ENCODE data around the gene SSBP4. TPM values are rescaled to one million over a fixed set of nuclear protein-coding genes. Genes with fewer than 3 reads are reported as not detected.
A peak's percentile ranks its signal among the peaks of the same experiment; 100 is the strongest.

The SSBP4 gene
- total RNA-seq, 2 donors from 2014 or later = 31.7 to 102 TPM

DNA sequence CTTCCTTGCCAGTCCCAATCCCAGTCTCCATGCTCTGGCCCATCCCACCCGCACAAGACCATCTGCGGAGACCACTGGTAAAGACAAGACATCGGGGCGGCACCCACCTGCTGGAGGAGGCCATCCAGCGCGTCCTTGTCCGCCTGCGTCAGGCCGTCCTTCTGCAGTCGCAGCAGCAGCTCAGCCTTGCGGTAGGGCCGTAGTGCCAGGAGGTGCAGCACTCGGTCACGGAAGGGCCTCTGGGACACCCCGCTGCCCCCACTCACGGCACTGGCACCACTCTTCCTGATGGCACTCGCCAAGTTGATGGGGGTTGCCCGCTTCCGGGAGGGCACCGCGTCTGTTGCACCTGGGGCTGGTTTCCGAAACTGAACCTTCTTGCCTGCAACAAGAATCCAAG, 42.3 kb downstream of the SSBP4 start:
- no peak for DNase-seq (ENCODE audit: low spot score in 2 of 2)
- H3K9me3 Mint-ChIP-seq = no peaks in the 10 kb centered on the region
- ATAC-seq = peak in 1 of 2 donors; percentile 2
- H3K36me3 Mint-ChIP-seq = peaks cover 0 to 6% of the 10 kb centered on the region in 2 donors
- peak overlapping the region in 1 of 2 donors; percentile 89 for H3K27ac Mint-ChIP-seq

DNA sequence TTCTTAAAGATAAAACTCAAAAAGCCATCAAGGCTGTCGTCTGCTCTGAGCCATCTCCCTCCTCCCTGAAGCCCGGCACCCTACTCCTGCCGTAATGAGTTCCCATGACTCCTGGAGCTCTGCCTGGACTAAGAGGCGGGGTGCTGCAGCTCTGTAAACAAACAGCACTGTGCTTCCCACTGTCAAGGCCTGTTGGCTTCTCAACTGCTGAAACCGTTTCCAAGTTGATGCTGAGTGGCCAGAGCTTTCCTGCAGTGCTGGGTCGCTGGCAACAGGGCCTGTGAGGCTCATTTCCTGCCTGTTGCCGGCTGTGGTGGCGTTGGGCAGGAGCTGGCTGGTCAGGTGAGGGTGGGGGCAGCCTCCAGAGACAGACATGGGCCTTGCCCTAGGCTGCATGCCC, 45.4 kb downstream of the SSBP4 start:
- H3K36me3 Mint-ChIP-seq = peaks cover 0 to 6% of the 10 kb centered on the region in 2 donors
- DNase-seq (ENCODE audit: low spot score in 2 of 2) = no peak
- no peaks in the 10 kb centered on the region for H3K9me3 Mint-ChIP-seq
- H3K27ac Mint-ChIP-seq = peak overlapping the region in 1 of 2 donors; percentile 36
- ATAC-seq = no peak

DNA sequence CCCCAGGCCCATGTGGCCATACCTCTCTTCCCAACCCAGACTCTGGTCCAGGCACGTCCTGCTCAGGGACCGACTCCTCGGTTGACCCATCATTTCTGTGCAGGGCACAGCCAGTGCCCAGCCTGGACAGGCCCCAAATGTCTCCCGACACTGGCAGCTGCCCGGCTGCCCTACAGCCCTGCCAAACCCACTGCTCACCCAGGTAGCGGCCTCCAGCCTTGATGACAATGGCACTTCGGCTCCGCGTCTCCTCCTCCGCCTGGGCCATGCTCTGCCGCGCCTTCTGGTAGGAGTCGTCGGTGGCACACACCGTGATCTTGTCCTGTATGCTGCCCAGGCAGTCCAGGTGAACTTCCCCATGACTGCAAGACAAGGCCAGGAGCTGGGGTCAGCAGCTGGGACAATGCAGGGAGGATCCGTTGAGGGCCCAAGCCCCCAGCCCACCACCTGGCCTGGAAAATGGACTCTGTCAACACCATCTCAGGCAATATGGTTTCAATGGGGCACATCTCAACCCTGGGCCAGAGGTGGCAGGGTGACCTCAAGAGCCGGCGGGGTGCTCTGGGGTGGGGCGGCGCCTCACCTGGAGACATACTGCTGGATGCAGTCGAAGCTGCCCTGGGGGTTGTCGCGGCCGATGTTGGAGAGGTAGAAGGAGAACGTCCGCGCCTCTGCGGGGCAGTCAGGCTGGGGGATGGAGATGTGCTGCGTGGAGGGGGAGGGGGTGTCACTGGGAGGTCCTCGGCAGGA, 46.2 kb downstream of the SSBP4 start:
- Mint-ChIP-seq H3K27ac (peak overlapping the region; percentile 36 to 96), H3K9me3 (no peaks in the 10 kb centered on the region), H3K36me3 (peaks cover 0 to 6% of the 10 kb centered on the region in 2 donors)
- DNase-seq (ENCODE audit: low spot score in 2 of 2) = no peak
- no peak for ATAC-seq

DNA sequence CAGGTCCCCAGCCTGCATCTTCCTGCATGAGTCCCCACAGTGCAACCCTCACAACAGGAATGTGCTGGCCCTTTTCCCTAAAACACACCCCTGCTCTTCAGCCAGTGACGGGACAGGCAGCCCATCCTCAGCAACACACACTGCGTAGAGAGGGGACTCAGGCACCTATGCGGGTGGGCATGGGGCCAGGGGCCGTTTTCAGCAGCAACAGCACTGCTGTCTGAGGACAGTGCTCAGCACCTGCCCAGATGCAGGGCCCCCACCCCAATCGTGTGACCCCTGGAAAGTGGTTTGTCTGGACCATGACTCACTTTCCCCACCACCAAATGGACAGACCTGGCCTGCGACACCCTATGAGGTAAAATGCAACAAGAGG, 46.8 kb downstream of the SSBP4 start:
- peaks cover 0 to 6% of the 10 kb centered on the region in 2 donors for H3K36me3 Mint-ChIP-seq
- no peaks in the 10 kb centered on the region for H3K9me3 Mint-ChIP-seq
- ATAC-seq = no peak
- no peak for DNase-seq (ENCODE audit: low spot score in 2 of 2)
- peak overlapping the region in 1 of 2 donors; percentile 36 for H3K27ac Mint-ChIP-seq

DNA sequence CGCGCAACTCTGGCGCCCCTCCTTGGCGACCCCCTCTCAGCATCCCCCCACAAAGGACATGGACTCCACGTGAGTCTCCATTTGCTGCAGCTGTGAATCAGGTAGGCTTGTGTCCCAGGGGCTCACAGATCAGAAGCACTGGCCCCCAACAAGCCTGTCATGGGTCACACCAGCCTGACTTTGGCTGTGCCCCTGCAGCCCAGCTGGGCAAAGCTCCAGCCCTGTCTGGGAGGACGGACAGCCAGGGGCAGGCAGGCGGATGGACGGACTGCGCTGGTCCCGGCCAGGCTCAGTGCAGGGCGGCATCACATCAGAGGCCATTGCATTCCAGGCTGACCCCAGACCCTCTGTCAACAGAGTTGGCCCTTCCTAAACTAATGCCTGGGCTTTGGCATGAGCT, 47.2 kb downstream of the SSBP4 start:
- Mint-ChIP-seq H3K27ac (peak overlapping the region in 1 of 2 donors; percentile 44), H3K9me3 (no peaks in the 10 kb centered on the region), H3K36me3 (peaks cover 0 to 5% of the 10 kb centered on the region in 2 donors)
- DNase-seq (ENCODE audit: low spot score in 2 of 2) (no peak), ATAC-seq (no peak)

DNA sequence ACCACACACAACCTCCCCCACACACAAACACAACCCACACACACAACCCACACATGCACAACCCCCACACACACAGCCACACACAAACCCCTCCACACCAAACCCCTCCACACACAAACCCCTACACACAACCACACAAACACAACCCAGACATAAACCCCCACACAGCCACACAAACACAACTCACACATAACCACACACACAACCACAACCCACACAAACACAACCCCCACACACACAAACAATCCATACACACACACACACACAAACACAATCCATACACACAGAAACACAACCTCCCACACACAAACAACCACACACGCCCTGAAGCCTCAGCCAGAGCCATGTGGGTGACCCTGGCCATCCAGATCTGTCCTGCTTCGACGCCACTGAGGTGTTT, 48.8 kb downstream of the SSBP4 start:
- ATAC-seq (no peak), DNase-seq (ENCODE audit: low spot score in 2 of 2) (no peak)
- H3K36me3 Mint-ChIP-seq = no peaks in the 10 kb centered on the region
- H3K9me3 Mint-ChIP-seq = no peaks in the 10 kb centered on the region
- peak overlapping the region; percentile 44 to 82 for H3K27ac Mint-ChIP-seq

DNA sequence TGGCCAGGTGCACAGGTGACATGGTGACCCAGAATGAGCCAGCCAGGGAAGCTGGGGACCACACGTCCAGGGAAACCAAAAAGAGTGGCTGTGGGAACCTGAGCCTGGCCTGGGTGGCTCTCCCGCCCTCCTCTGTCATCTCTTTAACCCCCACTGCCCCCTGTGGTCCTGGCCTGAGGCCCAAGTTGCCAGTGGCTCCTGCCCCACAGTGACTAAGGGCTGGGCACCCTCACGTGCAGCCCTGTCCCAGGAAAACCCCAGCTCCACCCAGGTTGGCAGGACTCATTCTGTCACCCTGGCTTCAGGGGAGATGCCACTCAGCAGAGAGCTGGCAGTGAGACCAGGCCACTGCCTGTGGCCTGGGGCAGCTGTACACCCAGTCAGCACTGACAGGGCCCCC, 49.3 kb downstream of the SSBP4 start:
- Mint-ChIP-seq H3K9me3 (no peaks in the 10 kb centered on the region), H3K36me3 (no peaks in the 10 kb centered on the region), H3K27ac (peak overlapping the region in 1 of 2 donors; percentile 82)
- ATAC-seq (peak in 1 of 2 donors; percentile 11), DNase-seq (ENCODE audit: low spot score in 2 of 2) (no peak)

DNA sequence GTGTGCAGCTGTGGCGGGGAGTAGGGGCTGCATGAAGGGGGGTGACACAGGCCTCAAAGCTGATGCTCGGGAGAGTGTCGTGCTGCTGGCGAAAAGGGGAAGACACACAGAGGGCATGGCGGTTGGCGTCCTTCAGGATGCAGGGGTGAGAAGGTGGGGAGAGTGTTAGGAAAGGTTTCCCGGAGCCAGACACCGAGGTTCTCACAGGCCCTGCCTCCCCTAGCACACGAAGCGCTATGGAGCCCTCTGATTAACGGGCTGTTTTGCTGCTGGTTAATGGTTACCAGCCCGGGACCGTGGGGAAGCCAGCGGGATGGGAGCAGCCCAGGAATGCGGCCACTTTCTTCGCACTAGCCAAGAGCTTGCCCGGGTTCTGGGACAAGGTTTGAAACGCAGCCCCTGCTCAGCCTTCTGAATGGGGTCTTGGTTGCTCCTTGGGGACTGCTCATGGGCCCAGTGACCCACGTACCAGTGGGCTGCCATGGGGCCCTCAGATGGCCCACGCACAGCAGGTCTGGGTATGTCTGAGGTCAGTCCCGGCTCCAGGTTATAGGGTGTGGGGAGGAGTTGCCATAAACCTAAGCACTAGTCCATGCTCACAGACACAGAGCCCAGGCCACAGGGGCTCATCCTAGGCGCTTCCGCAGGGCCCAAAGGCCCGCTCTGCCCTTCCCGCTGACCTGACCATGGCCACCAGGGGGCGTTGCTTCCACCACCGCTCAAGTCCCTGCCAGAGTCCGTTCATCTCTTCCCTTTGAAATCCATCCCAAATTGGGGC, 50.1 kb downstream of the SSBP4 start:
- H3K36me3 Mint-ChIP-seq = no peaks in the 10 kb centered on the region
- H3K9me3 Mint-ChIP-seq = no peaks in the 10 kb centered on the region
- ATAC-seq = peak; percentile 67 to 68
- peak in 1 of 2 donors; percentile 72 for DNase-seq (ENCODE audit: low spot score in 2 of 2)
- peak overlapping the region; percentile 15 to 63 for H3K27ac Mint-ChIP-seq

DNA sequence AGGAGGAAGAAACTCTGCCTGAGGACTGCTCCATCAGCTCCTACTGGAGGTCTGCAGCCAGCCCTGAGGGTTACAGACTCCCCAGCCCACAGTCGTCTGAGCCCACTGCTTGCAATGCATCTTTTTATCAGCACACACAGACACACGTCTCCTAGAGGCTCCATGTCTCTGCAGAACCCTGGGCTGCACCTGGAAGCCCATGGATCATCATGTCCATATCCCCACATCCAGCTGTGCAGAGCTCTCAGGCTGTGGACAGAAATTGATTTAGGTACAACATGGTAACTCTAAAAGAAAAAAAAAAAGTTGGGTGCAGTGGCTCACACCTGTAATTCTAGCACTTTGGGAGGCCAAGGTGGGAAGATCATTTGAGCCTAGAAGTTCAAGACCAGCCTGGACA, 51.6 kb downstream of the SSBP4 start:
- DNase-seq (ENCODE audit: low spot score in 2 of 2) = no peak
- no peak overlapping the region for H3K27ac Mint-ChIP-seq
- no peak for ATAC-seq
- no peaks in the 10 kb centered on the region for H3K36me3 Mint-ChIP-seq
- no peaks in the 10 kb centered on the region for H3K9me3 Mint-ChIP-seq

DNA sequence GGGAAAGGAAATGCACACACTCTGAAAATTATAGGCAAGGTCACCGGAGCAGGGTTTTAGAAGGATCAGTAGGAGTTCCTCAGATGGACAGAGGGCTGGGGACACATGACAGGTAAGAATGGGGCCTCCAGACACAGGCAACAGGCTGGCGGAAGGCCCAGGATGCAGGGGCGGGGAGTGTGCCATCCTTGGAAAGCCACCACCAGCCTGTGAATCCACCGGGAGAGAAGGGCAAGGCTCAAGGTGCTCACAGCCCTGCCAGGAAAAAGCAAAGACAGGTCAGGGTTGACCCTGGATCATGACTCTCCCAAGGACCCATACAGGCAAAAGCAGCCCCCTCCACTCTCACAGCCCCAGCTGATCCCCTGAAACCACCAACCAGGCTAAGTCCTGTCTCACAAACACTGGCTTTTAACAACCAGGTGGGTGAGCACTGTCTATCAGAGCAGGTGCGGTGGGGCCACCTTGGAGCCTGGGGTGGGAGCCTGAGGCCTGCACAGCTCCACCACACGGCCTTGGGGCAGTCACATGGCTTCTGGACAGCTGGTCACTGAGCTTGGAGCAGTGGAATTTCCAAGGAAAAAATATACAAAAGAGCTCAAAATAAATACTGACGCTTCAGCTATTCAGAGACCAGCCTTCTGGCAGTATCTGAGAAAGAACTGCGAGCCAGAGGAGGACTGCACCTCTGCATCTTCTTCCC, 54.0 kb downstream of the SSBP4 start:
- Mint-ChIP-seq H3K27ac (peak overlapping the region; percentile 21 to 91), H3K36me3 (no peaks in the 10 kb centered on the region), H3K9me3 (no peaks in the 10 kb centered on the region)
- DNase-seq (ENCODE audit: low spot score in 2 of 2) (no peak), ATAC-seq (no peak)

DNA sequence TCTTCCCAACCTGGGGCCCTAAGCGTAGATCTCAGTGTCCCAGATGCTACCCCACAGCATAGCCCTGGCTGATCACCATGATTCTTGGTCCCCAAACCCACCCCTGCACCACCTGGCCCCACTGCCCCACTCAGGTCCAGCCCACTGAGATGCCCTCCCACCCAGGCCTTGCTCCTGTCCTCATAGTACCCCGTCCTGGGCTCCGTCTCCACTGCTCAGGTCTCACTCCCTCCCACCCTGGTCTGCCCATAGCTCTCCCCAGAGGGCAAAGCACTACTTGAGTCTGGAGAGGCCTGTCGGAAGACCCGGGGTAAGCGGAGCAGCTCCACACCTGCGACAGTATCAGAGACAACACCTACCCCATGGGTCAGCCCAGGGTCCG, 54.5 kb downstream of the SSBP4 start:
- ATAC-seq (no peak), DNase-seq (ENCODE audit: low spot score in 2 of 2) (no peak)
- H3K36me3 Mint-ChIP-seq = no peaks in the 10 kb centered on the region
- H3K9me3 Mint-ChIP-seq = no peaks in the 10 kb centered on the region
- H3K27ac Mint-ChIP-seq = peak overlapping the region in 1 of 2 donors; percentile 91

DNA sequence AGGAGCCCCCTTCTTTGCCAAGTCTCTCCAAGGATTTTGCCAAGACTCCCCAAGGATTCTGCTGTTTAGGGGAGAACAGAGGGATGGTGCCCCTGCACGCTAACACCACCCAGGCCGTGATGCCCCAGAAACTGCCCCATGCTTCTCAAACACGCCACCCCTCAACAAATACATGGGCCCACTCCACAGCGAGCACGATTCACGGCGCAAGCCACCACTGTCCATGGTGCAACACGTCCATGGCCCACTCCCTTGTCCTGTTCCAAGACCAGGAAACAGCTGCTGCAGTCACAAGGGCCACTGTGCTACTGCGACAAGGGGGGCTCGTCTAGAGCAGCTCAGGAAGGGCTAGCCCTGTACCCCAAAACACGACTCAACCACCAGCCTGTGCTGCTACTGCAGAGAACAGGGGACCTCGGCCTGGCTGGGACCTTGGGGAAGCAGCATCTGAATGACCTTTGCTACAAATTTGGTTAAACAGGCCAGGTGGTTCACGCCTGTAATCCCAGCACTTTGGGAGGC, 55.2 kb downstream of the SSBP4 start:
- ATAC-seq = no peak
- H3K9me3 Mint-ChIP-seq = no peaks in the 10 kb centered on the region
- no peak for DNase-seq (ENCODE audit: low spot score in 2 of 2)
- H3K27ac Mint-ChIP-seq = peak overlapping the region; percentile 17 to 72
- H3K36me3 Mint-ChIP-seq = no peaks in the 10 kb centered on the region

DNA sequence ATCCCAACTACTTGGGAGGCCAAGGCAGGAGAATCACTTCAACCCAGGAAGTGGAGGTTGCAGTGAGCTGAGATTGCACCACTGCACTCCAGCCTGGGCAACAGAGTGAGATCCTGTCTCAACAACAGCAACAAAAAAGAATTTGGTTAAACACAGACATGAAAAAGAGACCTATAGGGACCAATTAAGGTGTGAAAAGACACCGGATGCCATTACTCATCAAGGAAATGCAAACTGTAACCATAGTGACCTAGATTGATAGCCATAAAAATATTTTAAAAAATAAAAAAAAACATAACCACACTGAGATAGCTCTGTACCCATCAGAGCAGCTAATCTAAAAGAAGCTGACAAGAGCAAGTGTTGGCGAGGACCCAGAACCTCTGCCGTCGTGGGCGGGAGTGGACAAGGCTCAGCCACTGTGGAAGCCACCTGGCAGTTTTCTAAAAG, 55.8 kb downstream of the SSBP4 start:
- peak in 1 of 2 donors; percentile 15 for ATAC-seq

DNA sequence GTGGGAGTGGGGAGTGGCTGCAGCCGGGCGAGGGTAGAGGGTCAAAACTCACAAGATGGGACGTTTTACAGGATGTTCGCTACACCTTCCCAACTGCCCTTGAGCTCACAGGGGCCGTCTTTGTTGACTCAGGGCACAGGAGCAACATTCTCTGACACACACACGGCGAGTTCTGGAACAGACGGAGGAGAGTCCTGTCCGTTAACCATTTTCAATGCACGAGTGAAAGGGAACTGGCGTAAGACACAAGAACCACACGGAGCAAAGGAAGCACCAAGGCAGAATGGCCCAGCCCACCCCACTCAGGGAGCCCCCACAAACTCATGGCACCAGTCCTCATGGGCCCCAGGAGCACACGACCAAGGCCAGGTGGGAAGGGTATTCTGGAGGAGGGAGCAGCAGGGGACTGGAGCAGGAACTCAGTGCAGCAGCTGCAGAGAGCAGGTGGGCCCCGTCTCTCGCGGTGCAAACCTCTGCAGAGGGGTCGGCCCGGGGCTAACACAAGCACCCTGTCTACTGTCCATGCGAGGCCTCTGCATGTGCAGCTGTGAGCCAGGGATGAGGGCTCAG, 56.6 kb downstream of the SSBP4 start:
- DNase-seq (ENCODE audit: low spot score in 2 of 2) (no peak), ATAC-seq (no peak)
- peak overlapping the region in 1 of 2 donors; percentile 2 for H3K27ac Mint-ChIP-seq
- H3K9me3 Mint-ChIP-seq = no peaks in the 10 kb centered on the region
- H3K36me3 Mint-ChIP-seq = no peaks in the 10 kb centered on the region

More for the DNA sequence above, 55.8 kb downstream of the SSBP4 start:
- Mint-ChIP-seq H3K36me3 (no peaks in the 10 kb centered on the region), H3K9me3 (no peaks in the 10 kb centered on the region), H3K27ac (peak overlapping the region; percentile 17 to 72)
- no peak for DNase-seq (ENCODE audit: low spot score in 2 of 2)

DNA sequence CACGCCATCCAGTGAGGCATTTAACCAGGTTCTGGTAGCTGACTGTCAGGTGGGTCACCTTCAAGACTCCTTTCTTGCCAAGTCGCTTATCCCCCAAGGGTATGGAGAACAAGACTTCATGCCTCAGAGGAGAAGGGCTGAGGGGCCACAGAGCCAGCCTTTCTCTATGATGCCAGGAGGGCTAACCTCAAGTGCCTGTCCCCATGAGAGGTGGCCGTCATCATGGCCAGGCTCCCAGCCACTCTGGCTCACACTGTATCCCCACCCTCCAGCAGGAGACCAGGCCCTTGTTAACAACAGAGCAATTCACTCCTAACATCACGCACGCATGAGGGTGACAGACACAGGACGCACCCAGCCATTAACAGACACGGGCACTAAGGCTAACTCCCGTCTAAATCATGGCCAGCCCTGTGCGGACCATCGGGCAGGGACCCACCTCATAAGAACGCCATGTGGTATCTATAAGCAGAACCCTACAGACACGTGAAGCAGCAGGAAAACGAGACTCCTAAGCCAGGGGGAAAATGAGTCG, 57.4 kb downstream of the SSBP4 start:
- Mint-ChIP-seq H3K36me3 (no peaks in the 10 kb centered on the region), H3K9me3 (no peaks in the 10 kb centered on the region), H3K27ac (peak overlapping the region in 1 of 2 donors; percentile 85)
- no peak for DNase-seq (ENCODE audit: low spot score in 2 of 2)
- no peak for ATAC-seq

DNA sequence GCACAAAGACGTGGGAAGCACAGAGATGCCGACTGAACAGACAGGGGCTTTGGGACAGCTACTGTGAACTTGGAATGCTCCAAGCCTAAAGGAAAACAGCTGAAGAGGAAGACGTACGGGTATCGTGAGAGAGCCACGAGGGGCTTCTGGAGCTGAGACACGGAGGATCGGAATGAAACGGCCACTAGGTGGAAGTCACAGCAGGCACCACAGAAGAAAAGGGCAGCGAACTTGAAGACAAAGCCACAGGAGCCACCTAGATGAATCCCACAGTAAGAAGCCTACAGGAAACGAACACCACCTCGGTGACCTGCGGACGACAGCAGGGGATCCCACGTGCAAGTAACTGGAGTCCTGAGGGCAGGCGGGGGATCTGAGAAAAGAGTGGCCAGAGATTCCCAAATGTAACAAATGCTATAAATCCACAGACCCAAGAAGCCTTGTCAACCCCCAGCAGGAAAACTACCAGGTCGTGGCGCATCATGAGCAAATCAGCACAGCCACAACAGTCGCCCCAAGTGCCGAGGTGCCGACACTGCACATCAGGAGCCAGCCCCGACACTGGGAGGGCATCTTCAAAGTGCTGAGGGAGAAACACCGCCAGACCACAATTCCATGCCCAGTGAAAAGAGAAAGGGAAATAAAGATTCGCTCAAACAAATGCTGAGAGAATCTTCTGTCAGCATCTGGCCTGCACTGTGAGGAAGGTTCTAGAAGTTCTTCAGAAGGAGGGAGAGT, 58.0 kb downstream of the SSBP4 start:
- Mint-ChIP-seq H3K36me3 (no peaks in the 10 kb centered on the region), H3K27ac (peak overlapping the region; percentile 39 to 85), H3K9me3 (no peaks in the 10 kb centered on the region)
- DNase-seq (ENCODE audit: low spot score in 2 of 2) = no peak
- no peak for ATAC-seq

Data from activated naive CD4-positive, alpha-beta T cell treated with anti-CD3 and anti-CD28 coated beads, Interleukin-2, amount 50 U/mL, for 72 hours (primary cell).